8988T (cell line): ENCODE measurements around the gene AQP5.

Experiments
- DNase-seq: peaks from one replicate; pipeline ENCODE4 v3.0.0; 2011

AQP5 gene

GRCh38 chr12:49932533-49933130, 29.0 kb upstream of the AQP5 start:
- no peak for DNase-seq

- DNase-seq = no peak
These were observed 27.9 kb upstream of the AQP5 start for GRCh38 chr12:49933796-49934195.

- no peak for DNase-seq
These were observed 27.2 kb upstream of the AQP5 start for GRCh38 chr12:49934505-49934904.

- DNase-seq = no peak
These were observed 24.7 kb upstream of the AQP5 start for GRCh38 chr12:49936925-49937324.

GRCh38 chr12:49937639-49938300, 23.9 kb upstream of the AQP5 start:
- no peak for DNase-seq

- DNase-seq = no peak
These were observed 22.4 kb upstream of the AQP5 start for GRCh38 chr12:49939307-49939706.

GRCh38 chr12:49939707-49940106, 22.0 kb upstream of the AQP5 start:
- no peak for DNase-seq

- no peak for DNase-seq
These were observed 19.8 kb upstream of the AQP5 start for GRCh38 chr12:49941556-49942511.

- DNase-seq = no peak
These were observed 19.2 kb upstream of the AQP5 start for GRCh38 chr12:49942512-49942893.

GRCh38 chr12:49942921-49943624, 18.6 kb upstream of the AQP5 start:
- no peak for DNase-seq

- no peak for DNase-seq
These were observed 18.1 kb upstream of the AQP5 start for GRCh38 chr12:49943625-49943960.

- no peak for DNase-seq
These were observed 17.6 kb upstream of the AQP5 start for GRCh38 chr12:49944046-49944445.

- DNase-seq = no peak
These were observed 17.0 kb upstream of the AQP5 start for GRCh38 chr12:49944718-49945117.

- DNase-seq = peak; percentile 94
These were observed 16.1 kb upstream of the AQP5 start for GRCh38 chr12:49945394-49946080.

- no peak for DNase-seq
These were observed 15.6 kb upstream of the AQP5 start for GRCh38 chr12:49946086-49946485.

GRCh38 chr12:49946497-49946896, 15.2 kb upstream of the AQP5 start:
- no peak for DNase-seq

- DNase-seq = no peak
These were observed 14.0 kb upstream of the AQP5 start for GRCh38 chr12:49947593-49948226.

- no peak for DNase-seq
These were observed 12.5 kb upstream of the AQP5 start for GRCh38 chr12:49948866-49949845.

GRCh38 chr12:49949866-49950265, 11.8 kb upstream of the AQP5 start:
- DNase-seq = no peak

- no peak for DNase-seq
These were observed 11.1 kb upstream of the AQP5 start, which contains the start of gene AQP2 for GRCh38 chr12:49950273-49951251. Gene AQP2 (plus strand): TSS chr12:49950737. CDS start chr12:49950831, 94 bp downstream.
